Loucy (cell line): Measurements from ENCODE around the gene MCF2L.

Experiments
- H2AFZ ChIP-seq: fragments of 200-600 bp; sonication (generic); 2 replicates; pipeline ENCODE4 v1.6.0; 2016; ENCODE audit warnings: antibody characterized with exemption, mild to moderate bottlenecking, low read length, moderate library complexity
- H3F3A ChIP-seq: fragments of 200-600 bp; 2 replicates; pipeline ENCODE4 v1.6.0; 2016; ENCODE audit warnings: antibody characterized with exemption, low read depth, mild to moderate bottlenecking
- H3K27me3 ChIP-seq: fragments of 200-600 bp; sonication (generic); 2 replicates; pipeline ENCODE4 v1.6.1; 2014; ENCODE audit warnings: low read length, mild to moderate bottlenecking; ENCODE audit not compliant: insufficient read depth, poor library complexity, severe bottlenecking
- H3K36me3 ChIP-seq: fragments of 200-600 bp; sonication (generic); 2 replicates; pipeline ENCODE4 v1.6.1; 2016; ENCODE audit warnings: low read length; ENCODE audit not compliant: insufficient read depth
- H3K4me1 ChIP-seq: fragments of 200-600 bp; sonication (generic); 2 replicates; pipeline ENCODE4 v1.5.1; 2014; ENCODE audit warnings: low read length, mild to moderate bottlenecking; ENCODE audit not compliant: insufficient read depth, poor library complexity, severe bottlenecking
- H3K4me2 ChIP-seq: fragments of 200-600 bp; sonication (generic); 2 replicates; pipeline ENCODE4 v1.6.0; 2014; ENCODE audit warnings: antibody characterized with exemption, low read length, low read depth, mild to moderate bottlenecking; ENCODE audit not compliant: poor library complexity, severe bottlenecking
- H3K4me3 ChIP-seq: fragments of 200-600 bp; sonication (generic); 2 replicates; pipeline ENCODE4 v1.5.1; 2014; ENCODE audit warnings: low read length, mild to moderate bottlenecking, mixed read lengths; ENCODE audit not compliant: poor library complexity, severe bottlenecking
- H3K79me2 ChIP-seq: fragments of 200-600 bp; sonication (generic); 2 replicates; pipeline ENCODE4 v1.6.1; 2014; ENCODE audit warnings: low read length; ENCODE audit not compliant: insufficient read depth
- H3K9ac ChIP-seq: fragments of 200-600 bp; sonication (generic); 2 replicates; pipeline ENCODE4 v1.6.0; 2014; ENCODE audit warnings: mild to moderate bottlenecking, low read depth, low read length, moderate library complexity; ENCODE audit not compliant: poor library complexity, severe bottlenecking
- H3K9me2 ChIP-seq: fragments of 200-600 bp; sonication (generic); replicated peaks from 2 replicates; pipeline ENCODE4 v1.6.1; 2016; ENCODE audit warnings: low read depth, low read length, mixed read lengths
- H3K9me3 ChIP-seq: fragments of 200-600 bp; sonication (generic); 2 replicates; pipeline ENCODE4 v1.6.1; 2014; ENCODE audit warnings: mild to moderate bottlenecking, antibody characterized with exemption, low read length, low read depth; ENCODE audit not compliant: insufficient read depth
- H4K20me1 ChIP-seq: fragments of 200-600 bp; sonication (generic); 2 replicates; pipeline ENCODE4 v1.6.0; 2014; ENCODE audit warnings: antibody characterized with exemption, low read length, mild to moderate bottlenecking; ENCODE audit not compliant: insufficient read depth, poor library complexity, severe bottlenecking
- EZH2phosphoT487 ChIP-seq: fragments of 200-600 bp; IDR thresholded peaks from 2 replicates; pipeline ENCODE4 v1.6.1; 2018; ENCODE audit warnings: antibody characterized with exemption, mild to moderate bottlenecking, moderate library complexity, borderline replicate concordance
- TF ChIP-seq, protein P1 (sequence below): fragments of 200-600 bp; sonication (generic); conservative IDR thresholded peaks from 2 replicates; pipeline ENCODE4 v1.5.1; 2014; ENCODE audit warnings: mild to moderate bottlenecking, antibody characterized with exemption, low read length

The MCF2L gene

DNA sequence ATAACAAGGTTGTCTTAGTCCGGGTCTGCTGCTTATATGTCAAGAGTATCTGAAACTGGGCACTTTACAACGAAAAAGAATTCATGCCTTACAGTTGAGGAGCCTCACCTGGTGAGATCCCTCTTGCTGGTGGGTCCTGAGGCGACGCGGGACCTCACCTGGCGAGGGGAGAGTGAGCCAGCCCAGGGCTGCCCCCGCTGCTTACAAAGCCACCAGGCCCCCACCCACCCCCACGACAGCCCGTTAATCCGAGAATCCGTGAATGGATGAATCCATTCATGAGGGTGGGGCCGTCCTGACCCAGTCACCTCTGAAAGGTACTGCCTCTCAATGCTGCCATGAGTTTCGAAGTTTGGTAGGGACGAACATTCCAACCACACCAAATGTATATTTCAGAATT lies 82.6 kb downstream of the MCF2L start:
- H3F3A ChIP-seq = no peaks in the 10 kb centered on the region
- H3K27me3 ChIP-seq = no peaks in the 10 kb centered on the region

DNA sequence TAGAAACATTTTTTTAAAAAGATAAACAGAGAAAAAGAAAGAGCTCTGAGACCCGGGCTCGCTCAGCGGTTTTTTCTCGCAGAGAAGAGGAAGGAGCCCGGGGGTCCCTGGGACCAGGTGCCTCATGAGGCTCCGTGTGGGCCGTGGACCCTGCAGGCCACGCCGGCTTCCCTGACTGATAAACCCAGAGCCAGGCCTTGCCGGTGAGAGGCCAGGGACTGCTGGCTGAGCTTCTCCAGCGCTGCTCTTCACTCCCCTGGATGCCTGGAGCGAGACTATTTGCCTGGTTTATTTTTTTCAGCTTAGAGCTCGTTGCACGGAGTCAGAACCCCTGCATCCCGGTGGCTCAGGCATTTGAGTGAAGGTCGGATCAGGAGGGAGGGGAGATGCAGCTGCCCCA lies 83.2 kb downstream of the MCF2L start:
- Histone ChIP-seq H3K79me2 (no peaks in the 10 kb centered on the region), H3K4me1 (no peaks in the 10 kb centered on the region), H3K4me3 (no peak overlapping the region), H3K9ac (no peak overlapping the region), H3K27me3 (no peaks in the 10 kb centered on the region), H3F3A (no peaks in the 10 kb centered on the region), H3K36me3 (no peaks in the 10 kb centered on the region), H3K9me2 (no peaks in the 10 kb centered on the region), H2AFZ (no peak overlapping the region), H3K4me2 (no peak overlapping the region), H4K20me1 (no peaks in the 10 kb centered on the region), H3K9me3 (no peaks in the 10 kb centered on the region; the same call in 1 of the 2 replicates)
- TF ChIP-seq, protein P1, sequence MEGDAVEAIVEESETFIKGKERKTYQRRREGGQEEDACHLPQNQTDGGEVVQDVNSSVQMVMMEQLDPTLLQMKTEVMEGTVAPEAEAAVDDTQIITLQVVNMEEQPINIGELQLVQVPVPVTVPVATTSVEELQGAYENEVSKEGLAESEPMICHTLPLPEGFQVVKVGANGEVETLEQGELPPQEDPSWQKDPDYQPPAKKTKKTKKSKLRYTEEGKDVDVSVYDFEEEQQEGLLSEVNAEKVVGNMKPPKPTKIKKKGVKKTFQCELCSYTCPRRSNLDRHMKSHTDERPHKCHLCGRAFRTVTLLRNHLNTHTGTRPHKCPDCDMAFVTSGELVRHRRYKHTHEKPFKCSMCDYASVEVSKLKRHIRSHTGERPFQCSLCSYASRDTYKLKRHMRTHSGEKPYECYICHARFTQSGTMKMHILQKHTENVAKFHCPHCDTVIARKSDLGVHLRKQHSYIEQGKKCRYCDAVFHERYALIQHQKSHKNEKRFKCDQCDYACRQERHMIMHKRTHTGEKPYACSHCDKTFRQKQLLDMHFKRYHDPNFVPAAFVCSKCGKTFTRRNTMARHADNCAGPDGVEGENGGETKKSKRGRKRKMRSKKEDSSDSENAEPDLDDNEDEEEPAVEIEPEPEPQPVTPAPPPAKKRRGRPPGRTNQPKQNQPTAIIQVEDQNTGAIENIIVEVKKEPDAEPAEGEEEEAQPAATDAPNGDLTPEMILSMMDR = no peak
- TF ChIP-seq EZH2phosphoT487 = no peak

More for the DNA sequence above, 82.6 kb downstream of the MCF2L start:
- H3K4me1 ChIP-seq = no peaks in the 10 kb centered on the region
- no peaks in the 10 kb centered on the region for H3K9me2 ChIP-seq
- TF ChIP-seq, protein P1 = no peak
- TF ChIP-seq EZH2phosphoT487 = no peak
- H3K4me3 ChIP-seq = no peak overlapping the region
- H3K36me3 ChIP-seq = no peaks in the 10 kb centered on the region
- H4K20me1 ChIP-seq = no peaks in the 10 kb centered on the region
- H3K9ac ChIP-seq = no peak overlapping the region
- H3K4me2 ChIP-seq = no peak overlapping the region
- no peaks in the 10 kb centered on the region for H3K79me2 ChIP-seq
- H2AFZ ChIP-seq = no peak overlapping the region
- H3K9me3 ChIP-seq = no peaks in the 10 kb centered on the region

DNA sequence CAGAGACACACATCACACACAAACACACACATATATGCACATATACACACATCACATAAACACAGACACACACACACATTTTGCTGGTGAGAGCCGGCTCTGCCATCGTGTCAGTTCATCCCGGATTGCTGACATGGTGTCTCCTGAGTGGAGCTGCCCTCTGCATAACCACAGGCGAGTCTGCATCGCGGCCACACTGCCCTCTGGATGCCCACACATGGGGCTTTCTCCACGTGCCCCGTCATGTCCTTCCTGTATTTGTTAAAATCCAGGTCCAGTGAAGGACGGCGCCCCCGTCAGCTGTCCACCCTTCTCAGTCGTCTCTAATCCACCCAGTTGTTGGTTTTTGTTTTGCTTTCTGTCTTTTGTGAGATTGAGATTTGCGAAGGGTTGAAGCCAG lies 84.0 kb downstream of the MCF2L start:
- H3K9me3 ChIP-seq = peaks cover under 1% of the 10 kb centered on the region; the same call in 1 of the 2 replicates
- no peaks in the 10 kb centered on the region for H3K27me3 ChIP-seq
- H3K36me3 ChIP-seq = no peaks in the 10 kb centered on the region
- no peak for TF ChIP-seq EZH2phosphoT487
- TF ChIP-seq, protein P1 = no peak
- no peaks in the 10 kb centered on the region for H3K79me2 ChIP-seq
- no peaks in the 10 kb centered on the region for H4K20me1 ChIP-seq
- H3K9ac ChIP-seq = no peak overlapping the region
- H3K9me2 ChIP-seq = no peaks in the 10 kb centered on the region
- no peak overlapping the region for H3K4me3 ChIP-seq
- no peak overlapping the region for H2AFZ ChIP-seq
- H3K4me2 ChIP-seq = no peak overlapping the region
- H3K4me1 ChIP-seq = no peaks in the 10 kb centered on the region
- H3F3A ChIP-seq = no peaks in the 10 kb centered on the region
